GM19395 (cell line): ENCODE data around the gene ANKRD10.

Experiments
- ATAC-seq: cut with Tn5 transposase; IDR thresholded peaks from one replicate; pipeline ENCODE4 v1.9.1; 2021; ENCODE audit warnings: mild to moderate bottlenecking, moderate library complexity; ENCODE audit not compliant: unreplicated experiment

The ANKRD10 gene

GRCh38 chr13:110916301-110917142 lies 1.7 kb upstream of the ANKRD10 start:
- ATAC-seq: no peak

GRCh38 chr13:110915874-110916206 lies 971 bp upstream of the ANKRD10 start:
- no peak for ATAC-seq

DNA sequence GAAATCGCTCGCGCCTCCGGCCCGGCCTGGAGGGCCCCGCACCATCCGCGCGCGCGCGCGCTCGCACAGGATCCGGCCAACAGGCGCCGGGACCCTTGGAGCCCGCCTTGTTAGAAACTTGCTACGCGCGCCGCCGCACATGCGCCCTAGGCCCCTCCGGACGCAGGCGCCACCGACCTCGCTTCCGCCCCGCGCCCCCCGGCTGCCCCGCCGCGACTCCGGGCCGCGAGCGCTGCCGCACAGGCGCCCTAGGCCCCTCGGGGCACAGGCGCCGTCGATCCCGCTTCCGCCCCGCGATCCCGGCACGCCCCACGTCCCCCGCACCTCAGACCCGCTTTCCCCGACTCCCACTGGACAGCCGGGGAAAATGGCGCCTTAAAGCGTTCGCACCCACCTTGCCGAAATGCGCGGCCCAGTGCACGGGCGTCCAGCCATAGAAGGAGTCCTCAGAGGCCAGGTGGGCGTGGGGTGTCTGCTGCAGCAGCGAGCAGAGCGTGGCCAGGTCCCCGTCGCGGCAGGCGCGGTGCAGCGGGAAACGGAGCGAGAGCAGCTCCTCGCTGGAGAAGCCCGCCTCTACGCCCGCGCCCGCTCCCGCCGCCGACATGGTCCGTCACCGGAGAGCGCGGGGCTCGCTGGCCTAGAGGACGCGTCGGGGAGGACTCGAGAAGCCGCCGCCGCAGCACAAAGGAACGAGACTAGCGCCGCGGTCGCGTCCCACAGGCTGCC lies 375 bp downstream of the ANKRD10 start:
- ATAC-seq: peak; percentile 37

DNA sequence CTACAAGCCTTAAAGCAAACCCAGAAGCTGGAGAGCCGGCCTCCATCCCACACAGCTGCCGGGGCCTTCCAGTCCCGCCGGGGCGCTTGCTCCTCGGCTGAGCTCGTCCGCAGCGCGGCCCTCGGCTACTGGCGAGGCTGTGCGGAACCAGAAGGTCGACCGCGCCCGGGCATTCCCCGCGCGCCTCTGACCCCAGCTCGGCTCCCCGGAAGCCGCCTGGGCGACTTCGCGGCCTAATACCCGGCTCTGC lies 863 bp downstream of the ANKRD10 start:
- ATAC-seq: no peak

- ATAC-seq: no peak
Measured at GRCh38 chr13:110913322-110914080, 1.4 kb downstream of the ANKRD10 start.

DNA sequence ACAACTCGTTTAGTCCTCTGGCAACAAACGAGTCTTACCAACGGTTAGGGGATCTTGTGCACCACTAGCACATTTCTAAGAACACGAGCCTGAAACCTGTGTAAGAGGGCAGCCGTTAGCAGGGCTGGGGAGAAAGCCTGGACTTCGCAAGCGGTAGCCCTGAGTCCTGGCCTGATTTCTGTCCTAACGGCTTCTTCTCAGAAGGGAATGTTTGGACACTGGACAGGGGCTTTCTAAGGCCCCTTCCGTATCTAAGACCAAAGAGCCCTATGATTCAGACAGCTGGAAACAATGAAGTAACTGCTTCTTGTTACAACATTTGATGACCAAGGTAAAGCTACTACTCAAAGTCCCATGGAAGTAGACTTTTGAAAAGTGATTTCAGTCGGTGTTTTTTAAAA lies 2.2 kb downstream of the ANKRD10 start:
- no peak for ATAC-seq

DNA sequence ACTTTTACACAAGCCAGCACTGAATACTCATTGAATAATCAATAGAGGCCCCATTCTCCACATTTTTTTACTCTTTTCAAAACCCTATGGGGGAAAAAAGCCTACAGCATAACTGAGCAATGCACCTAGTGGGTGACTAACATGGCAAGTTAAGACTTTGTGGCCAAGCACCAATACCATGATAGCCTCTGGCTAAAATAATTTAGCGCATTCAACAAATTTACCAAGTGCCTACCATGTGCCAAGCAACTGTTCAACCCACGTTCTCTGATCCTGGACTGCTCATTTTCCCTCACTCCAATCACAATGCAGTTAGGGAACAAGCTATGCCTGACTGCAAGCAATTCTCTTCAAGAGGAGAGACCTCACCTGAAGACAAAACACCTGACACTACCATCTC lies 3.0 kb downstream of the ANKRD10 start:
- ATAC-seq: no peak

GRCh38 chr13:110910013-110910890 lies 4.6 kb downstream of the ANKRD10 start:
- ATAC-seq: no peak

DNA sequence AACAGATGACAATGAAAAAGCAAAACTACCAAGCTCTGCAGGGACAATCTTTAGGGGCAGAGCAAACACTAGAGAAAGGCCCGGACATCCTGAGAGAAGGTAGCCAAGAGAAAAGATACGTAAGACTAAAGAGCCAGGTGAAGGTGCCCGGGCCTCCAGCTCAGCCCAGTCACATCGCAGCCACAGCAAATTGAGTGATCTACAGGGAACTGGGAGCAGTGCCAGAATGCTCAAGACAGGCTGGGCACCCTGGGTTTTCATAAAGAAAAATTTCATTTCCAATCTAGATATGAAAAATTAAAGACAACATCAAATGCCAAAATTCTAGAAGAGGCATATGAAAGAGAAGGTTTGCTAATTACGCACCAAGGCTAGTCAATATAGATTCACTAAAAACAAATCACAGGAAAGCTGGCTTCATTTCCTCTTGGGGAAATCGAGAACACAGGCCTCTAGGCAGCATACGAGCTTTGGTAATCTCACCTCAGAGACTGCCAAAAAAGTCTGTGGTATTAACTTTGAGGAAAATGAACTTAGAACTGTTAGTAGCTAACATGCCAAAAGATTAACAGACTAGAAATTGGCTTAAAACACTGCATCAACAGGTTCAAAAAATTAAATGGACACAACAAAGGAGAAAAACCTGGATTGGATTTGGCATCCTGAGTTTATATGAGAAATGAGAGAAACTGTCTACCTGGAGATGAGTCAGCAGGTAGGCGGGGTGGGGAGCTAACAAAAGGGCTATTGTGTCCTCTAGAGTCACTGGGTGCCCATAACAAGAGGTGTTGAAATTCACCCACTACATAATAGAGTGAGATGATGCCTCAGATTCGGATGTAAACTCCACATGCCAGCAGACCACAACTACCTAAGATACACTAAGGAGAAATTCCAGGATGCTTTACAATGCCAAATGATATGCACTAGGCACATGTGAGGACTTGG lies 6.6 kb downstream of the ANKRD10 start:
- ATAC-seq: no peak

DNA sequence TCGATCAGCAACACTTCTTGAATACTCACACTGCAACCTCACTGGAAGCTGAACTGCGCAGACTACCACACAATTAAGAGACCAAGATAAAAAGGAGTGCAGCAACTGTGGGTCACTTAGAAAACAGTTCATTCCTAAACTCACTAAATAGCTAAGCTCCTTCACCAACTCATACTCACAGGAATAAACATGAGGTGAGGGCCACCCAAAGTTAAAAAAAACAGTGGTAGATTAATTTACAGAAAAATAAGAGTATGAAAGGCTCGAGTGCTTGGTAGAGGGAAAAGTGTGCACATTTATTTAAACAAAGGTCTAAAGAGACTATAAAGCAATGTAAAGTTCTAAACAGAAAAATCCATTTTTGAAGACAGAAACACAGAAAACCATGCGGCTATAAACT lies 7.6 kb downstream of the ANKRD10 start:
- ATAC-seq: no peak

GRCh38 chr13:110904748-110905147 lies 10.1 kb downstream of the ANKRD10 start:
- ATAC-seq: no peak

DNA sequence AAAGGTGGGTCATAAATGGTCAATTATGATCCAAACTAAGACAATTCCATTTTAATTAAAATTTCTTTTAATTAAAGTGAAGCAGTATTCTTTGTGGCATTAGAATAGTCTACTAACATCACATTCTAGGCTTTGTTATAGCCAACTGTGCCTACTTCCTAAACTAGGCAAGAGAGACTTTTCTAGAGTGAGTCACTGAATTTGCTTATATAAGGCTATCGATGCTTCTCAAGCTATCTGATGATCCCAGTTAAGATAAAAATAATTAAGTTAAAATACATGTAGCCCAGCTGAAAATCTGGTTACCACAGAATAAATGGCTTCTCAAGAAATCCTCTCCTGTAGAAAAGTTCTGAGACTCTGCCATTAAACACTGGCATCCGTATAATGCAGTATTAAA lies 12.5 kb downstream of the ANKRD10 start:
- ATAC-seq: no peak

DNA sequence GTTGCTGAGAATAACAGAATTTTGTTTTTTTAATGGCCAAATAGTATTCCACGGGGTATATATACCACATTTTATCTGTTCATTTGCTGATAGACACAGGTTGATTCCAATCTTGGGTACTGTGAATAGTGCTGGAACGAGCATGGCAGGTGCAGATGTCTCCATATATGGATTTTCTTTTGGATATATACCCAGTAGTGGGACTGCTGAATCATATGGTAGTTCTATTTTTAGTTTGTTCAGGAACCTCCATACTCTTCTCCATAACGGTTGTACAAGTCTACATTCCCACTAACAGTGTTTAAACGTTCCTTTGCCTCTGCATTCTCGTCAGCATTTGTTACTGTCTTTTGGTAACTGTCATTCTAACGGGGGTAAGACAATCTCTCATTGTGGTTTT lies 17.3 kb downstream of the ANKRD10 start:
- ATAC-seq: no peak

DNA sequence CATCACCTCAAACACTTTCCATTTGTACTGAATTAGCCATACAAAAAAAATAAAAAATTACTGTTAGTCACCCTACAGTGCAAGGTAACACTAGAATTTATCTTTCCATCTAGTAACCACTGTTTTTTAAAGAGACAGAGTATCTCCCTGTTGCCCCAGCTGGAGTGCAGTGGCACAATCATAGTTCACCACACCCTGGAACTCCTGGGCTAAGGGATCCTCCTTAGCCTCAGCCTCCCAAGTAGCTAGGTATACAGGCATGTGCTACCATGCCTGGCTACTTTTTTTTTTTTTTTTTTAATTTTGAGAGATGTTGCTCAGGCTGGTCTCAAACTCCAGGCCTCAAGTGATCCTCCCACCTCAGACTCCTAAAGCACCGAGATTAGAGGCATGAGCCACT lies 17.9 kb downstream of the ANKRD10 start:
- no peak for ATAC-seq

DNA sequence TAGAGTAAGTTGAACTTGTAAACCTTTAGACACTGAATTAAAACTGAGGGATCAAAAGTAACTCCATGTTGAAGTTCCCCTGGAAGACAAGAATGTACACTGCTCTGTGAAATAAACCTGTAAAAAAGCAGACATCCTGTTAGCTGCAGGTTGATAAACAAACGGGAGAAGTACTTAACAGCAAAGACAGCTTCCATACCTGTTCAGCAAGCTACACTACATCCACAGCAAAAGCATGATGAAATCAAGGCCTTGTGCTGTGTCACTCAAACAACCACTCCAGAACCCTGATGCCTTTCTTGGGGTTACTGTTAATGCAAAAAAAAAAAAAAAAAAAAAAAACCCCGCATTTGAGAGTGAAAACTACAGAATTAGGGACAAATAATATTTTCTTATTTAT lies 20.8 kb downstream of the ANKRD10 start:
- no peak for ATAC-seq

DNA sequence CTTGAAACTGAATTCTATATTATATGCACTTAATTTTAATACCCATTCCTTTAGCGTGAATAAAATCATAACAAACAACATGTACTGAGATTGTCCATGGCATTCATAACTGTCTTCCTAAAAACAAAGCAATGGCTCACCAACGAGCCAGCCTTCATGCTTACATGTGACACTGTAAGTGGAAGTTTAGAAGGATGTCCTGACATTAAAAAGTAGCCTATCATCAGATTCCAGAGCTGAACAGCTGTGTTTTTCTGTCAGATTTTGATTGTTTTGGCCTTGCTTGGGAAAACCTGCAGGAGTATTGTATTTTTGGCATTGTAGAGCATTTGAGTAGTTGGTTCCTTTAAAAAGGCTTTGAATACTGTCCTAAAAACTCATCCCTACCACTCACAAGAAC lies 21.3 kb downstream of the ANKRD10 start:
- no peak for ATAC-seq

DNA sequence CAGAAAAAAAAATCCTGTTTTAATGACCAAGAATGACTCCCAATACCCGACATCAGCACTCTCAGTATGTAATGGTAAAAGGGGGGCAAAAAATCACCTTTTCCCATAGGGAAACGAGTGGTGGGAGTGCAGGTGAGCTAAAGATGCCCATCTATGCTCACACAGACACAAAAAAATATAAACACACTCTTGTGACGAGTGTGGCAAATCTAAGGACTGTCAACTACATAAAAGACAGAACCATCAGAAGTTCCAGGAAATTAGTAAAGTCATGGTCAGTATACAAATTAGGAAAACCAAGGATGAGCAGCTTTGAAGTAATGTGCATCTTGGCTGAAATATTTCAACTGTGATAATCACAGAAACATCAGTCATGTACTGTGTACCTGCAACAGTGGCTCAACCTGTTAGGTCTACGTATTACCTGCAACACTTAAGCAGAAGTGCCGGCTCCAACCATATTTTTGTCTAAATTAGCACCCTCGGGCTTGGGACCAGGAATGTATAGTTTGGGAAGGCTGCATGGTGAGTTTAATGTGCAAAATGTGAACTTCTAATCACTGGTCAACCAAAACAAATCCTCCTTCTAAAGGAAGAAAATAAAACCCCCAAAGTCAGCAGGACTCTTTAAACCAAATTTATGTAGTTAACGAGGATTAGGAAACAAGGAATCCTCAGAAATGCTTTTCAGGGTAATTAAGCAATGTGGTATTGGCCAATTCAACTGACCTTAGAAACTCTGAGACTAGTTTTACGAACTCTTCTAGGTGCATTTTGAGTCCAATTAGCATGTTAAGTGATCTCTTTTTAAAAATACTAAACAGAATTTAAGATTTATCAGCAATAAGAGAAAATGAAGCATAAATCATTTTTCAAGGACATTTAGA lies 24.3 kb downstream of the ANKRD10 start:
- ATAC-seq: no peak

DNA sequence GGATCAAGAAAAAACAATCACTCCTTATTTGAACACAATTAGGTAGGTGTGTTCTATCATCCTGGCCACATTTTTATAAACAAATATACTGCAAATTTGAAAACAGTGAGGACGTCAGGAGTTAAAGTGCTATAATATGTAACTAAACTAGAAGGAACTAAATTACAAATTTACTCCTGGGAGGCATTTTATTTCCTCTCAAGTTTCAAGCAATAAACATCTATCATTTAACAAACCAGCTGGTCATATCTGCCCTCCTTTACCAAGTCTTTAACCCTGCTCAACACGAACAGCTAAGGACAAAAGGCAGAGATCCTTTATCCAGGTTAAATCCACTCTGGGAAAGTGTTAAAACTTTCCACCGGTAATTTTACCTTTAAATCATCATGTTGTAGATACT lies 26.5 kb downstream of the ANKRD10 start:
- no peak for ATAC-seq
